H1 (cell line): ENCODE results near the gene RBAK.

Experiments
- MAFK ChIP-seq: IDR thresholded peaks from 2 replicates; pipeline ENCODE4 v1.6.1; 2012; ENCODE audit warnings: low read depth, mild to moderate bottlenecking, improper control_type of control experiment, low read length
- MAX ChIP-seq: IDR thresholded peaks from 2 replicates; pipeline ENCODE4 v1.6.1; 2012; ENCODE audit warnings: inconsistent platforms
- NANOG ChIP-seq: IDR thresholded peaks from 2 replicates; pipeline ENCODE4 v1.6.1; 2011; ENCODE audit warnings: low read length, low read depth, mild to moderate bottlenecking, inconsistent platforms; ENCODE audit not compliant: insufficient read depth, poor library complexity, severe bottlenecking
- POLR2A ChIP-seq, 2 experiments: IDR thresholded peaks; 1 replicate in 1 of 2; 2 replicates in 1 of 2; pipeline ENCODE4 v1.6.1; 2011; ENCODE audit warnings: low read depth in 2 of 2, low read length in 2 of 2, mild to moderate bottlenecking in 2 of 2; ENCODE audit errors: control extremely low read depth in 1 of 2
- SIN3A ChIP-seq, 2 experiments: IDR thresholded peaks in 1 of 2; conservative IDR thresholded peaks in 1 of 2; 2 replicates each; pipeline ENCODE4 v1.6.1; 2011 to 2012; ENCODE audit warnings: low read length in 2 of 2, improper control_type of control experiment in 1 of 2, low read depth in 1 of 2, mild to moderate bottlenecking in 1 of 2
- TF ChIP-seq, protein P1 (sequence below): IDR thresholded peaks from 2 replicates; pipeline ENCODE4 v1.6.1; 2012; ENCODE audit warnings: low read length, inconsistent platforms
- TF ChIP-seq, protein P2 (sequence below), 3 experiments: IDR thresholded peaks; 1 replicate in 2 of 3; 2 replicates in 1 of 3; pipeline versions ENCODE4 v1.5.1 to v1.6.1; 2011; ENCODE audit warnings: low read length in 3 of 3, mild to moderate bottlenecking in 3 of 3, inconsistent platforms in 2 of 3, low read depth in 1 of 3, moderate library complexity in 1 of 3; ENCODE audit not compliant: insufficient read depth in 1 of 3; ENCODE audit errors: control extremely low read depth in 1 of 3

- TF ChIP-seq, protein P1, sequence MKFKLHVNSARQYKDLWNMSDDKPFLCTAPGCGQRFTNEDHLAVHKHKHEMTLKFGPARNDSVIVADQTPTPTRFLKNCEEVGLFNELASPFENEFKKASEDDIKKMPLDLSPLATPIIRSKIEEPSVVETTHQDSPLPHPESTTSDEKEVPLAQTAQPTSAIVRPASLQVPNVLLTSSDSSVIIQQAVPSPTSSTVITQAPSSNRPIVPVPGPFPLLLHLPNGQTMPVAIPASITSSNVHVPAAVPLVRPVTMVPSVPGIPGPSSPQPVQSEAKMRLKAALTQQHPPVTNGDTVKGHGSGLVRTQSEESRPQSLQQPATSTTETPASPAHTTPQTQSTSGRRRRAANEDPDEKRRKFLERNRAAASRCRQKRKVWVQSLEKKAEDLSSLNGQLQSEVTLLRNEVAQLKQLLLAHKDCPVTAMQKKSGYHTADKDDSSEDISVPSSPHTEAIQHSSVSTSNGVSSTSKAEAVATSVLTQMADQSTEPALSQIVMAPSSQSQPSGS = no peak
- TF ChIP-seq, protein P2, sequence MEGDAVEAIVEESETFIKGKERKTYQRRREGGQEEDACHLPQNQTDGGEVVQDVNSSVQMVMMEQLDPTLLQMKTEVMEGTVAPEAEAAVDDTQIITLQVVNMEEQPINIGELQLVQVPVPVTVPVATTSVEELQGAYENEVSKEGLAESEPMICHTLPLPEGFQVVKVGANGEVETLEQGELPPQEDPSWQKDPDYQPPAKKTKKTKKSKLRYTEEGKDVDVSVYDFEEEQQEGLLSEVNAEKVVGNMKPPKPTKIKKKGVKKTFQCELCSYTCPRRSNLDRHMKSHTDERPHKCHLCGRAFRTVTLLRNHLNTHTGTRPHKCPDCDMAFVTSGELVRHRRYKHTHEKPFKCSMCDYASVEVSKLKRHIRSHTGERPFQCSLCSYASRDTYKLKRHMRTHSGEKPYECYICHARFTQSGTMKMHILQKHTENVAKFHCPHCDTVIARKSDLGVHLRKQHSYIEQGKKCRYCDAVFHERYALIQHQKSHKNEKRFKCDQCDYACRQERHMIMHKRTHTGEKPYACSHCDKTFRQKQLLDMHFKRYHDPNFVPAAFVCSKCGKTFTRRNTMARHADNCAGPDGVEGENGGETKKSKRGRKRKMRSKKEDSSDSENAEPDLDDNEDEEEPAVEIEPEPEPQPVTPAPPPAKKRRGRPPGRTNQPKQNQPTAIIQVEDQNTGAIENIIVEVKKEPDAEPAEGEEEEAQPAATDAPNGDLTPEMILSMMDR (IDR thresholded peaks at IDR 0.05; ENCODE audit: control extremely low read depth in 1 of 3, insufficient read depth in 1 of 3, low read depth in 1 of 3, low read length in 3 of 3) = no peak
- no peak for TF ChIP-seq MAX
- no peak for TF ChIP-seq SIN3A (conservative IDR thresholded peaks at IDR 0.05 in 1 of 2, IDR thresholded peaks at IDR 0.05 in 1 of 2; ENCODE audit: low read depth in 1 of 2, low read length in 2 of 2)
- no peak for TF ChIP-seq POLR2A (IDR thresholded peaks at IDR 0.05; ENCODE audit: control extremely low read depth in 1 of 2, low read depth in 2 of 2, low read length in 2 of 2)
- TF ChIP-seq MAFK = no peak
- no peak for TF ChIP-seq NANOG
These were observed 43.2 kb downstream of the RBAK start for GRCh38 chr7:5088906-5089305.
